Measurements from ENCODE around the gene FBXL15.
"Not testable (repeated sequence)": the region's sequence is repeated elsewhere in the genome, so short reads cannot be mapped to it uniquely, and the experiment has no call there.

The FBXL15 gene

DNA sequence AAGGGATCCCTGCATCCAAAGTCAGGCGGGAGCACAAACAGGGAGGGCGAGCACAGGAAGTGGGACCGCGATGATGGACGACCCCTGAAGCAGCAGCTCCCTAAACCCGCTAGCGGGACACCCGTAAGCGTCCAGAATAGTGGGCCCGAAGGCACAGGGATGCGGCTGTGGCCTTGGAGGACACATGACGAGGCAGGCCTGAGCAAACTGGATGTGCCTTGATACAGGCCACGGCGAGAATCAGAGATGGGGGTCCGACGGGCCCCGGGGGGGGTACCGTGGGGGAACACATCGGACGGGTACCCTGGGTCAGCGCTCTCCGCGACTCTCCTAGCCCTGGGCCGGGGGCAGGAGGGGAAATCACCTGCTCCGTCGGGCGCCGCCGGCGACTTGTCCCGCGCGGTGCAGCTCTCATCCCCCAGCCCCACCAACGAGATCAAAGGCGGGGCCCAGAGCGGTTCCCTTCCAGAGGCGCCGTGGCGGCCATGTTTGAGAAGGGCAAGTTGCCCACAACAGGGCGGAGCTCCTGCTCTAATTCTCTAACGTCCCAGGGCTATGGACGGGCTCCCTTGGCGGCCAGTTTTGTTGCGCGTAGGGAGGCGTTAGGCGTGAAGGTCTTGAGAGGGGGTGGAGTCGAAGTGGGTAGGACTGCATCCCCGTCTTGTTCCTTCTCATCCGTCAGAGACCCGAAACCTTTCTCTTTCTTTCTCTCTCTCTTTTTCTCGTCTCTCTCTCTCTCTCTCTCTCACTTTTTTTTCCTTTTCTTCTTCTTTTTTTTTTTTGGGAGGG, 11.7 kb downstream of the FBXL15 start, which contains the start of gene CUEDC2:
Gene CUEDC2, minus strand, starts transcription at position 413 of the 789 bp plus-strand sequence. CDS start 7,386 bp downstream, outside the sequence.
- peak; percentile 84 for DNase-seq

DNA sequence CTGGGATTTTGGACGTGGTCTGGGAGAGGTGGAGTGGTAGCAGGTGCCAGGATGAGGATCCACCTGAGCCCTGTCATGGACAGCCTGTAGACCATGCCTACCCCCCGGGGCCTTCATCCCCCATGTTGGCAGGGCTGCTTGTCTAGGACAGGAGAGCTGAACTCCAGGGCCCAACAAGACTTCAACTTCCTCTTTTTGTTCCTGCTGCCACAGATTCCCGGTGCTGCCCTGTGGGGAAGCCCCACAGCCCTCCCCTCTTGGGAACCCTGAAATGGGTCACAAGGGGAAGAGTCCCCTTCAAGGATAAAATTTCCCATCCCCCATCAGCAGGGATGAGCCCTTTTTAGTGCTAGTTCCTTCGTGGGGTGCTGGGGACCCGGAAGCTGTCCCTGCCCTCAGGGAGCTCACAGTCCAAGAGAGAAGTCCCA, 13.0 kb downstream of the FBXL15 start:
- no peak for DNase-seq

DNA sequence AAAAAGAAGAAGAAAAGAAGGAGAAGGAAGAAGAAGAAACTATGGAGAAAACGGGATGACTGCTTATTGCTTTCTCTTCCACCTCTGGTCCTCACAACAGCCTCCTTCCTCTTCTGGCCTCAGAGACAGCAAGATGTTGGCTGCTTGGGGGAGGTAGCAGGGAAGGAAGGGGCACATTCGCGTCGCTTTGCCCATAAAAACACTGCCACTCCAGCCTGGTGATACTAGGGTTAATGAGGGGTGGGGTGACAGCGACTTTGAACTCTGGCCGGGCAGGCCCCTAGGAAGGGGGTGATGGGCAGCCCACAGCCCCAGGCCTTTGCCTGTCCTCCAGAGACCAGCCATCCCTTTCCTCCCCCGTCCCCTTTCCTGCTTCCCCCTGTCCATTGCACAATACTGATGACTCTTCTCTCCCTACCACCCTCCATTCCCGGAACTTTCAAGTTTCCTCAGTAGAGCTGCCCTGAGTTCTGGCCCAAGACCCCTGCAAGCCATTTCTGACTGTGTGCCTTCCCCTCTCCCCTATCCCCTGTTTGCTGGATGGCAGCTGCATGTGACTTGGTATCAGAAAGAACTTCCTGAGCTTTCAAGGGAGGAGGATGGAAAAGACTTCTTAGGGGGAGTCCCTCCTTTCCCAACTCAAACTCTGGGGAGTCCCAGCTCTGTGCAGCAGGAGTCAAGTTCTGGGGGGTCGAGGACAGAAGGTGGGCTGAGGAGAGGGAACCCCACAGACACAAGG, 13.9 kb downstream of the FBXL15 start:
- DNase-seq: no peak

DNA sequence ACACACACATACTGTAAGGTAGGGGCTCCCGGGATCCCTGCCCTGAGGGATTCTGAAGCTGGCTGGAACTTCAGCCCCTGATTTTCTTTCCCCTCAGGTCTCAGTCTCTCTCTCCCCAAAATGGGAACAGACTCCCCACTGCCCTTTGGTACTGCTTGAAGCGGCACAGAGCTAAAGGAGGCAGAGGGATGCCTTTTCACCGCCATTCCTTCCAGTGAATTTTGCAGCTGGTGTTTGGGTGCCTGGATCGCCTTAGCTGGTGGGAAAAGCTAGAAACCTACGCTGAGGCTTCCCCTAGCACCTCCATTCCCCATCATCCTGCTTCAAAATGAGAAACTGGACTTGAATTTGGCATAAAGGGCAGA, 14.5 kb downstream of the FBXL15 start:
- no peak for DNase-seq

DNA sequence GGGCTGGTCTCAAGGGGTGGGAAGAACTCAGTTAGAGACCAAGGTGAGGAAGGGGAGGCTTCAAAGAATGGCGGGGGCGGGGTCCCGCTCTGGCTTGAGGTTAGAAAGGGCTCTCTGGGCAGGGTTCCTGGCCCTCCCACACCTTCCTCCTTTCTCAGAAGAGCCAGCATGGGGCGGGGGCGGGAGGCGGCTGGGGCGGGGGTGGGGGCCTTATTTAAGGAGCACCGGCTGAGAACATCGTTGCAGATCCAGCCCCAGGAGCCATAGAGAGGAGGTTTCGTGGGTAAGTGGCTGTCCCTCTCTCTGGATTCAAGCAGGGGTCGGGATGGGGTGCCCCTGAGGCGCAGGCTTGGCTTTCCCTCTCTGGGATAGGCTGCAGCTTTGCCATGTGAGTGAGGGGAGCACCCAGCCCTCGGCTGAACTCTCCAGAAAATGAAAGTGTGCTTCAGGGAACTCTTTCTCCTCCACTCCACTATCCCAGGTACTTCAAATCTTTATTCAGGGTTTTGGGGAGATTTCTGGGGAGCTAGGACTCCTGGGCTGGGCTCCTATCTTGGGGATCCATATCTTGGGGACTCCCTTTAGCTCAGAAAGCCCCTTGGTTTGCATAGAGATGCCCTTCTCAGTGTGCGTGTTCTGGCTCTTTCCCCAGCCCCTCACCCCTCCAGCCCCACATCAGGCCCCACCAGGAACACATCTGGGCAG, 15.0 kb downstream of the FBXL15 start:
- DNase-seq: no peak

DNA sequence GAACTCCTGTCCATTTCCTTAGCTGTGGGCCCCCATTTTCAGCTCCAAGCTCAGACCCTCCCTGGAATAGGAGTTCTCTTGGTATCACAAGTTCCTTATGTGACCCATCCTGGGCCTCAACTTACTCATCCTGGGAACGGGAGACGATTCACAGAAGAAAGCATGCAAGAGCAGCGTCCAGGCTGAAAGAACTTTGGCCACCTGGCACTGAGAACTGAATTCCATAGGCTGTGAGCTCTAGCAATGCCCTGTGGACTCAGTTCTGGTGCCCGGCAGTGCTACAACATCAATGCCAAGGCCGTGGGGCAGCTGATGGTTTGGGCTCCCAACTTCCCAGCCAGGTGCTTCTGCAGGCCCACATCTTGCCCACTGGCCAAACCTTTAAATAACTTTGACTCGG, 15.7 kb downstream of the FBXL15 start:
- no peak for DNase-seq

DNA sequence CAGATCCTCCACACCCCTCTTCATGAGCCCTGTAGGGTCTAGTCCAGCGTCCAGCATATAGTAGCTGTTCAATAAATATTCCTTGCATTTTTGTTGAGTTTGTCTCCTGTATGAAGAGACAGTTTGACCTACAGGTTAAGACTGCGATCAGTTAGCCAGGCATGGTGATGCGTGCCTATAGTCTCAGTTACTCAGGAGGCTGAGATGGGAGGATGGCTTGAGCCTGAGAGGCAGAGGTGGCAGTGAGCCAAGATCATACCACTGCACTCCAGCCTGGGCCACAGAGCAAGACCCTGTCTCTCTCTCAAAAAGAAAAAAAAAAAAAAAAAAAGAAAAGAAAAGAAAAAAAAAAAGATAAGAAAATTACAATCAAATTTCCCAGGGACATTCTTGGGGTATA, 16.9 kb downstream of the FBXL15 start:
- no peak for DNase-seq

DNA sequence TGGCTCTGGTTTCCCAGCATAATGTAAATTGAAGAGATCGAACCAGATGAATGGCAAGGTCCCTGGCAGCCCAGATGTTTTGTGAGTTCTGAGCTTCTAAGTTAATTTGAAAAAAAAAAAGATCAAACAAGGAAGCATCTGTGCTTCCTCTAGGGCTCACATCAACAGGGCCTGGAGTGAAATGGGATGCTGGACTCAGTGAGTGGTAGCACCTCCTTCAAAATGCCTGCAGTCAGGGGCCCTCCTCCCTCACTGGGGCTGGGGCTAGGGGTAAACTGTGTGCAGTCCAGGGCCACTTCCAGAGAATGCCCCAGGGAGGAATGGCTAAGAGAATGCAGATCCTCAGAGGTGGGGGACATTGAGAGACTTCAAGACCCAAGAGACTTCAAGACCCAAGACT, 17.7 kb downstream of the FBXL15 start:
- no peak for DNase-seq

DNA sequence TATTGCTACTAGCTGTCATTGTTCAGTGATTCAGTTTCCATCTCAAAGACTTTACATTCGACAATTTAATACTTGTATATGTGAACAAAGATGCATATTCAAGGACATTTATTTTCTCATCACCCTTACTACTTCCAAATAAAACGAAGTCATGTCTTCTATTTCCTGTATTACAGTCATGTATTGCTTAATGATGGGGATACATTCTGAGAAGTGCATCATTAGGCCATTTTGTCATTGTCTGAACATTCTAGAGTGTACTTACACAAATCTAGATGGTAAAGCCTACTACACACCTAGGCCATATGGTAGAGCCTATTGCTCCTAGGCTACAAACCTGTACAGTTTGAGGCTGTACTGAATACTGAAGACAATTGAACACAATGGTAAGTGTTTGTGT, 24.2 kb downstream of the FBXL15 start:
- no peak for DNase-seq

DNA sequence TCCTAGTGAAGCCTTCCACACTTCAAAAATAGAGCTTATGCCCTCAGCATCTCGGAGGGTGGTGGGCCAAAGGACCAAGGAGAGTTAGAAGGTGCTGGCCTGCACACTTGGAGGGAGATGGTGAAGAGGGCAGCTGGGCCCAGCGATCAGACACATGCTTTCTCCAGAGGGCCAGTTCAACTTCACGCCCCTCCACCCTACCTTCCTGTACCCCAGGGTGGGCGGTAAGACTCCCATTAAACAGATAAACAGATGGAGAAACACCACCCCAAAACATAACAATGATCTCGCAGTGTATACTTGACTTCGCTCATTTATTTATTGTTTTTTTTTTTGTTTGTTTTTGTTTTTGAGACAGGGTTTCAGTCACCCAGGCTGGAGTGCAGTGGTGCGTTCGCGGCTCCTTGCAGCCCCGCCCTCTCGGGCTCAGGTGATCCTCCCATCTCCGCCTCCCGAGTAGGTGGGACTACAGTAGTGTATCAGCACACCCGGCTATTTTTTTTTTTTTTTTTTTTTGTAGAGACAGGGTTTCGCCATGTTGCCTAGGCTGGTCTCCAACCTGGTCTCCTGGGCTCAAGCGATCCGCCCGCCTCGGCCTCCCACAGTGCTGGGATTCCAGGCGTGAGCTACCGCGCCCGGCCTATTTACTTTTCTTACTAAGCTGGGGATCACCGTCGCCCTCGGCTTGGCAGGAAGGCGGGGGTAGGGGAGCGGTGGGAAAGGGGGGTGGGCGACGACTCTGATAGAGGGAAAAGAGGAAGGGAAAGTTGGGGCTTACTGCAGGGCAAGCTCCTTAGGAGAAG, 28.9 kb downstream of the FBXL15 start:
- DNase-seq: no peak

DNA sequence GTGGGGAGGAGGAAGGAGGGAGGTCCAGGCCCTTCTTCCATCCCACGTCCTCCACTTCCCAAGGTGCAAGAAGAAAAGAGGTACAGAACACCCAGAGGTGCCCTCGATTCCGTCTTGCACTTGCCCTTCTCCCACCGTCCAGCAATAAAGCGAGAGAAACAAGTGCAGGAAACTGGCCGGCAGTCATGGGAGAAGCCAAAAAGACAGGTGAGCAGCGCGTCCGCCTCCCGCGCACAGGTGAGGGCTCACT, 29.4 kb downstream of the FBXL15 start:
- DNase-seq: no peak

DNA sequence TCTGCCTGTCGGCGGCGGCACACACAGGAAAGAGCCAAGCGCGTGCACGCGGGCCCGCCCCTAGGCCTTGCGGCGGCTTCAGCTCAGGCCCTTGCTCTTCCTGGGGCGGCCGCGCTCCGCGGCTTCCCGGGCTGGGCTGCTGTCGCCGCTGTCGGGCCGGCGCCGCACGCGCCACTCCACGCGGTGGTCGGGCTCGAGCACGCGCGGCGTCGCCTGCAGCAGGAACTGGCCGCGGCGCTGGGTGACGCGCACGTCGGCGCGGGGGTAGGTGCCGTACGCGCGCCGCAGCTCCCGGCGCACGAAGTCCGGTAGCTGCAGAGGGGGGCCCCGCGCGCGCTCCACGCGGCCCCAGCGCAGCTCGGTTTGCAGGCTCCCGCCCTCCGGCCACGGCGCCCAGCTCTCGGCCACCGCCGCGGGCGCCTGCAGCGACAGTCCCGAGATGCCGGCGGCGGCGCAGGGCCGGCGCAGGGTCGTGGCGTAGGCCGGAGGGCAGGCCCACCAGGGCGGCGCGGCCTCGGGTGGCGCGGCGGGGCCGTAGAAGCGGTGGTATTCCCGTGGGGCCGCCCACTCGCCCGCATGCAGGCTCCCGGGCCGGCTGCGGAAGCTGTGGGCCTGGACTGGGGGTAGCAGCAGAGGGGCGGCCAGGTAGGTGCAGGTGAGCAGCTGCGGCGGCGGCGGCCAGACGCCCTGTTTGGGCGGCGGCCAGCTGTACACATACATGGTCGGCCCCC, 29.9 kb downstream of the FBXL15 start:
- peak; percentile 32 for DNase-seq

DNA sequence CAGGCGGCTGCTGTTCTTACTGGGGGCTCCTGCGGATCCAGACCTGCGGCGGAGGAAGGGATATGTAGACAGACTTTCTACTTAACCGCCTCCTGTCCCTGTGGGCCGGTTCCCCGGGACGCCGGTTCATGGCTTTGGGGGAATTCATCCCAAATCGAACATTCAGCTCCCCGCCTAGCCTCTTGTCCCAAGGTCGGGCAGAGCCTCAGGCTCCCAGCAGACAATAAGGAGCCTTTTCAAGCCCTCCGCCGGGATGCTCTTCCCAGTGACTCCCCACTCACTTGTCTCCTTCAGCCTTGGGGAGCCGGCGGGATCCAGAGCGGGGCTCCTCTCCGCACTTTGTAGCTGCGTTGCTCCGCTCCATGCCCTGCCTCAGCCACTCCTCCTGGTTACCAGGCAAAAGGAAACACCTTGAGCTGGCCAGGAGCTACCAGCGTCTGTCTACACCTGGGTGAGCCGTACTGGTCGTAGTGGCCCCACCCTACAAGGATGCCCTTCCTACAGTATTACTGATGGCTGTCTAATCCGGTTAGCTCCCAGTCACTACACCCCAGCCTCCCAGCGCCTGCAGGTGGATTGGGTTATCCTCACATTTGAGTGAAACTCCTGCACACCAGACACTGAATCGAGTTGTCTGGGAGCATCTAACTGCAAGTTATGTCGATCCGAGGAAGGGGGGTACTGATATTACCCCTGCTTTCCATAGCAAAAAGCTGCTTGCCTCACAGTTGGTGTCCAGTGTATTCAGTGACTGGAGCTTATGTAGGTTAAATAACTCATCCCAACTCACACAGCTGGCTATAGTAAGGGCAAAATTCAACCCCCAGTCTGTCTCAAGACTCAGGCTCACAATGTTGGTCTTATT, 30.7 kb downstream of the FBXL15 start, which contains the start of gene C10orf95:
Gene C10orf95, minus strand, starts transcription at position 439 of the 865 bp plus-strand sequence. CDS start 450 bp downstream, outside the sequence.
- DNase-seq: no peak

DNA sequence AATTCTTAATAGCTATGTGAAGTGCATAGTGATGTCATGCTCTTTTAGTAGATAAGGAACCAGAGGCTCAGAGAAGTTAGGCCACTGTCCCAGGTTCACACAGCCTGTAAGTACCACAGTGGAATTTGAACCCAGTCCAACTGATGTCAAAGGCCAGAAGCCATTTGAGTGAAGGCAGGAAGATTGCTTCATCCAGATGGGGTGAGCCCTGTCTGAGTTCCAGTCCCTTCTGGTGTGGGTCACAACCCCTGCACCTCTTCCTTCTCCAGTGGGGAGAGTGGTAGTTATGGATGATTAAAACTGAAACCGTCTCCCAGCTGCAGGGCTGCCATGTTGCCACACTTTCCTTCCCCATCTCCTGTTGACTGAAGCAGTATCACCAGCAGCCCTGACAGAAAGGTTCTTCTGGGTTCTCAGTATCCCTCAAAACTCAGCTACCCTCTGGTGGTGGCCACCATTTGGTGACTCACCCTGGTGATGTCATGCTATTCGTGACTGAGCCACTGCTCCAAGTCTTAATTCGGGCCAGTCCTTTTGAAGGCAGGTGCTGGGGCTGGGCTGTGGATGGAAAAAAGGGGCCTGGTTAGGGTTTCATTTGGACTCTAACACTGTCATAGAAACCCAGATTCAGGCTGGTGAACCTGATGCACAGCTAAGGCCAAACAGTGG, 32.2 kb downstream of the FBXL15 start:
- DNase-seq: no peak

DNA sequence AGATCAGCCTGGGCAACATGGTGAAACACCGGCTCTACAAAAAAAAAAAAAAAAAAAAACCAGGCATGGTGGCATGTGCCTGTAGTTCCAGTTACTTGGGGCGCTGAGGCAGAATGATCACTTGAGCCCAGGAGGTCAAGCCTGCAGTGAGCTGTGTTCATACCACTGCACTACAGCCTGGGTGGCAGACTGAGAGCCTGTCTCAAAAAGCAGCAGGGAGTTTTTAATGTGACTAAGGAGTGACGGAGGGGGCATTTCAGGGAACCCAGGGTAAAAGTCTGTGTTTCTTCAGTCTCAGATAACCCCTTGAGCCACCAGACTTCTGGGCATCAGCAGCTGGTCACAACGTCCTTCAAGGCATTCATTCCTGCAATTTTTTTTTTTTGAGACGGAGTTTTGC, 32.9 kb downstream of the FBXL15 start:
- DNase-seq: no peak

DNA sequence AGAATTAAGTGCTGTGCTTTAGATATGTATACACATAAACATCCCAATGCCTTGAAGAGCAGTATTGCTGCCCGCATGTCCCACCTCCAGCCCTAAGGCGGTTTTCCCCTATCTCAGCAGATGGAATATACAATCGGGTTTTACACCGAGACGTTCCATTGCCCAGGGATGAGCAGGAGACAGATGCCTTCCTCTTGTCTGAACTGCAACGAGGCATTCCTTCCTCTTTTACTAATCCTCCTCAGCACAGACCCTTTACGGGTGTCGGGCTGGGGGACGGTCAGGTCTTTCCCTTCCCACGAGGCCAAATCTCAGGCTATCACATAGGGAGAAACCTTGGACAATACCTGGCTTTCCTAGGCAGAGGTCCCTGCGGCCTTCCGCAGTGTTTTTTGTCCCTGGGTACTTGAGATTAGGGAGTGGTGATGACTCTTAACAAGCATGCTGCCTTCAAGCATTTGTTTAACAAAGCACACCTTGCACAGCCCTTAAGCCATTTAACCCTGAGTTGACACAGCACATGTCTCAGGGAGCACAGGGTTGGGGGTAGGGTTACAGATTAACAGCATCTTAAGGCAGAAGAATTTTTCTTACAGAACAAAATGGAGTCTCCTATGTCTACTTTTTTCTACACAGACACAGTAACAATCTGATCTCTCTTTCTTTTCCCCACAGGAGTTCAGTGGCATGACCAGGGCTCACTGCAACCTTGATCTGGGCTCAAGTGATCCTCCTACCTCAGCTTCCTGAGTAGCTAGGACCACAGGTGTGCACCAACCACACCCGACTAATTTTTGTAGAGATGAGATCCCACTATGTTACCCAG, 34.2 kb downstream of the FBXL15 start:
- not testable (repeated sequence) for DNase-seq

DNA sequence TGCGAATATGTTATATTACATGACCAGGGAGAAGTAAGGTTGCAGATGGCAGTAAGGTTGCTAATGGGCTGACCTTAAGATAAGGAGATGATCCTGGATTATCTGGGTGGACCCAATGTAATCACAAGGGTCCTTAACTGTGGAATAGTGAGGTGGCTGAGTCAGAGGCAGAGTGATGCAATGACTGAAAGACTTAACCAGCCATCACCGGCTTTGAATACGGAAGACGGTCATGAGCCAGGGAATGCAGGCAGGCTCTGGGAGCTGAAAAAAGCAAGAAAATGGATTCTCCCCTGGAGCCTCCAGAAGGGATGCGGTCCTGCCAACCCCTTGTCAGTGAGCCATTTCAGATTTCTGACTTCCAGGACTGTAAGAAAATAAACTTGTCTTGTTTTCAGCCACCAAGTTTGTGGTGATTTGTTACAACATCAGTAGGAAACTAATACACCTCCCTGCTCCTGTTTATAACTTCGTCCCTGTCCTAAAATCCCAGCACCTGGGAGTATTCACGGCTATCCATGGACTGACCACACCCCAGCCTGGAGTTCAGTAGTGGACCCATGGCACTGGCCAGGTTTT, 35.3 kb downstream of the FBXL15 start:
- DNase-seq: no peak

DNA sequence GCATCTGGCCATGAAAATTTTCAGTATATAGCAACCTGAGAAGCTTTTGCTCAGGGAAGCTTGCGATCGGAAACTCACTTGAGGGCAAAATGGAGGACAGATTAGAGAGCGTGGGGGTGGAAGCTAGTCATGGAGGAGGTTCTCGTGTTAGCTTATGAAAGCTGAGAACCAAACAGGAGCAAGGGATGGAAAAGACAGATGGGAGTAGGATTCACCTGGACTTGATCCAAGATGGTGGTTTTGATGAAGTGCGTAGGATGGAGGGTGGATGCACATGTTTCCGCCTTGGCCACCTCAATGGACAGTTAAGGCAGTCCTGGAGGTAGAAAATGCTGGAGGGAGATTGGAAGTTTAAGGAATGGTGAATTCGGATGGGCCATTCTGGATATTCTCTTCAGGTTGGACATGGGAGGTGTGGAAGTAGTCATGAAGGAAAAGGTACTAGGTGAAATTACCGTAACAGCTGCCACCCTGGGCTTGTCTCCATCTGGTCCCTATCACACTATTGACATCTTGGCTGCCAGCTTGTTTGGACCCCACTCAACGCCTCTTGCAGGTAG, 37.0 kb downstream of the FBXL15 start:
- DNase-seq: no peak

DNA sequence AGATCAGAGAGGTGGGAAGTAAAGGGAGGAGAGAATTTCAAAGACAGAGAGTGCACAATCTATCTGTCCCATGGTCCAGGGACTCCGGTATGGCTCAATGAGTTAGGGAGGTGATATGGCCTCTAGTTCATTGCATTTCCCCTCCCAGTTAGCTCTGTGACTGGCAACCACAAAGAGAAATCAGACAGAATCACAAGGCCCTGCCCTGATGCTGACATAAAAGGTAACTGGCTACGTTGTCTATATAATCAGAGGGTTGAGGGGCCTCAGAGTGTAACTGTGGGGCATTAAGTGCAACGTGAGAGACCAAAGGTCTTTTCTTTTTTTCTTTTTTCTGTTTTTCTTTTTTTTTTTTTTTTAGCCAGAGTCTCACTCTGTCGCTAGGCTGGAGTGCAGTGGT, 38.0 kb downstream of the FBXL15 start:
- DNase-seq: no peak

All from GOT3 (cell line).